Myocyte (in vitro differentiated cells): ENCODE measurements around the gene SCT. TPM values are rescaled to one million over a fixed set of nuclear protein-coding genes. Genes with fewer than 3 reads are reported as not detected.

Experiments used
- DNase-seq: peaks from one replicate; pipeline ENCODE4 v3.0.0-alpha.2; 2012; ENCODE audit warnings: low read depth
- total RNA-seq: library from RNA; depleted of rRNA; stranded (reverse); fragments of >200 nt; gene quantifications from 2 replicates; pipeline ENCODE4 v1.2.3, GENCODE V29; 2014

The SCT gene
- total RNA-seq, 1 donor from 2014 or later = not detected

DNA sequence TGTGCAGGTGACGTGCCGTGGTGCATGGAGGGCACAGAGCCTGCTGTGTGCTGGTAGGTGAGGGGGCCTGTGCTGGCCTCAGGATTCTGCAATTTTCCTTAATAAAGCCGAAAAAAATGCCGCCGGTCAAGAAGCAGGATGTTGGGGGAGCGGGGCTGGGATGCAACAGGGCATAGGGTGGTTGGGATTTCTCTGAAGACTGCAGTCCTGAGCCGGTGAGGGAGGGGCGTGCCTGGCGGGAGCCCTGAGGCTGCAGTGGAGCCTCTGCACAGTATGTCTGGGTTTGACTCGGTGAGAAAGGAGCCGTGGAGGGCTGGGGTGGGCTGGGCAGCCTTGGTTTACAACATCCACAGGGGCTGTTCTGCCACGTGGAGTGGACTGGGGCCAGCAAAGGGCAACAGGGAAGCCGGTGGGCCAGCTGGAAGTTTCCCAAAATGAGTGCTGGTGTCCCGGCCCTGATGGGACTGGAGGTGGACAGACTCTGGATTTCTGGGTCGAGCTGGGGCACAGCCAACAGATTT is 3.6 kb downstream of the SCT start:
- no peak for DNase-seq

DNA sequence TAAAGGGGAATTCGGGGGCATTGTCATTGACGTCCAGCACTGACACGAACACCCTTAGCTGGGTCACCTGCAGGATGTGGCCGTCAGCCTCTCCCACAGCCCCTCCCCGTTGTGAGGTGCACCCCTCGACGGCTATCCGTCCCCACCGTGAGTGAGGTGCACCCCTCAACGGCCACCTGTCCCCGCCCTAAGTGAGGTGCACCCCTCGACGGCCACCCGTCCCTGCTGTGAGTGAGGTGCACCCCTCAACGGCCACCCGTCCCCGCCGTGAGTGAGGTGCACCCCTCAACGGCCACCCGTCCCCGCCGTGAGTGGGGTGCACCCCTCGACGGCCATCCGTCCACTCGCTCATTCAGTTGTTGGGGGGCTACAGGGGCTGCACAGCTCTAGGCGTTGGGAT is 5.1 kb downstream of the SCT start:
- DNase-seq = no peak

DNA sequence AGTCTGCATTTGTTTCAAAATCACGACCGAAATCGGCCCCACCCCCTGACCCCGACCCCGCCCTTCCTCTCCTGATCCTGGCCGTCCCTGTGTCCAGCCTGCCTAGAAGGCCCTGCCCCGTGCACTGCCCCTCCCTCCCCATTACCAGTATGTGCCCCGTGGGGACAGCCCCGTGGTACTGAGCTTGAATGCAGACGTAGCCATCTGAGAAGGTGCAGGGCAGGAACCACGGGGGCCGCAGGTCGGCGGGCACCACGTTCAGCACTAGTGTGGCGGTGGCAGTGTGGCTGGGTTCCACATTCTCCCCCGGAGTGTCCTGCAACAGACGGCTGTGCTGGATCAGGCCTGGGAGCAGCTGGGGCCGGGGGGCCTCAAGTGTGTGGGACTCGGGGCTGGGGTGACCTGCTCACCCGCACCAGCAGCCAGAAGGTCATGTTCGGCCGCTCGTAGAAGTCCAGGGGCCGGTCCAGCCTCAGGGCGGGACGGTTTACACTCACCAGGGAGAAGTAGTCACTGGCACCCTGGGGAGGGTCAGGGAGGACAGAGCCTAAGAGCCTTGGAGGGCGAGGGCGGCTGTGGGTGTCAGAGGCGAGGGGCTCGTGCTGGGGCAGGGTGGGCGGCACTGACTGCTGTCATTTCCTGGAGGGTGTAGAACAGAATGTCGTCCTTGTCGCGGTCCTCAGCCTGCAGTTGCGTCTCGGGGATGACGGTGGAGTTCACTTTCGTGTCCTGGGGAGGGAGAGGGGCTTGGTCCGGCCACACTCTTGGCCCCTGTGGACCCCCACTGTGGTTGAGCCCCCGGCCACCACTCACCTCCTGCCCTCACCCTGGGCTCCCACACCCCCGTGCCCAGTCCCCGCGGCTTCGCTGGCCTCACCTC is 5.8 kb downstream of the SCT start:
- no peak for DNase-seq

- no peak for DNase-seq
These were observed 6.8 kb downstream of the SCT start for GRCh38 chr11:620201-620600.

DNA sequence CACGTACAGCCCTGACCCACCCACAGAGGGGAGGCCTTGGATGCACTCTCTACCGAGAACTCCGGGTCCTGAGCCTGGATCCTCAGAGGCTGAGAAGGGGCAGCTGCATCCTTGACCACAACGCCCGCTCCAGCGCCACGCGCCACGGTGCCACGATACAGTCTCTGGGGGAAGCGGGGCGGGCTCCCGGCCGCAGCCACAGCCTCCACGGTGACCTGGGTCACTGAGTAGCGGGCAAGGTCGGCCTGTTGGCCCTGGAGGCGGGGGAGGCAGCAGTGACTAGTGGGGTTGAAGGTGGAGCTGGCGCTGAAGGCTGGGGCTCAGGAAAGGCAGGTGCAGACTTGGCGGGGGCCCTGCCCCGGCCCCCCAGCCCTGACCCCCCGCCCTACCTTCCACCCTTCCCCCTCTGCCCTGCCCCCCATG is 7.3 kb downstream of the SCT start:
- DNase-seq = no peak

GRCh38 chr11:618856-619627 is 7.9 kb downstream of the SCT start:
- no peak for DNase-seq

DNA sequence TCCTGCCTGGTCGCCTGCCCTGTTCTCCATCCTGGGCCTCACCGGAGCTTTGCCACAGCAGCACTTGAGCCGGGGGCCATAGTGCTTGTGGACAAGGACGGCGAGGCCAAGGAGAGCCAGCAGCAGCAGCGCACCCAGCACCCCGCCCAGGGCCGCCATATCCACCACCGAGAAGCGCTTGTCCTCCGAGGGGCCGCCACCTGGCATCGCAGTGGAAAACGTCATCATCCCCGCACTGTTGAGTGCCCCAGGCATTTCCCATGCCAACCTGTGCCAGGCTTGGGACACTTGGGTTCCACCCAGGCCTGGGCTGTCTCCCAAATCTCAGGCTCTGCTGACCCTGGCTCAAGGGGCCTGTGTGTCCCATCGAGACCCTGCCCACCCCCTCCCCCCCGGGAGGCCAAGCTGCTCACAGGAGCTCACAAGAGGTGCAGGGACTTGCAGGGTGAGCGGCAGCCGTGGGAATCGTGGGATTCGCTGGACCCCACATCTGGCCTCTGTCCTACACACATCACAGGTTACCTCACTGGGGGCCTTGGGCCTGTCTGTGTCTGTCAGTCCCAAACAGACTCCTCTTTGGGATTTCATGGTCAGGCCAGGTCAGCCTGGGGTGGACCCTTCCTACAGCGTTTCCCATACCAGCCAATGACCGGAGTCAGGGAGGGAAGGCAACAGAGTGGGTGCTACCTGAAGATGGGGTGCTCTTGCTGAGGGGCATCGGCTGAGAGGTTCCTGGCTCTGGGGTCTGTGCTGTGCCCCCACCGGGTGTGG is 8.9 kb downstream of the SCT start:
- no peak for DNase-seq

- no peak for DNase-seq
These were observed 9.6 kb downstream of the SCT start for GRCh38 chr11:617199-617911.

DNA sequence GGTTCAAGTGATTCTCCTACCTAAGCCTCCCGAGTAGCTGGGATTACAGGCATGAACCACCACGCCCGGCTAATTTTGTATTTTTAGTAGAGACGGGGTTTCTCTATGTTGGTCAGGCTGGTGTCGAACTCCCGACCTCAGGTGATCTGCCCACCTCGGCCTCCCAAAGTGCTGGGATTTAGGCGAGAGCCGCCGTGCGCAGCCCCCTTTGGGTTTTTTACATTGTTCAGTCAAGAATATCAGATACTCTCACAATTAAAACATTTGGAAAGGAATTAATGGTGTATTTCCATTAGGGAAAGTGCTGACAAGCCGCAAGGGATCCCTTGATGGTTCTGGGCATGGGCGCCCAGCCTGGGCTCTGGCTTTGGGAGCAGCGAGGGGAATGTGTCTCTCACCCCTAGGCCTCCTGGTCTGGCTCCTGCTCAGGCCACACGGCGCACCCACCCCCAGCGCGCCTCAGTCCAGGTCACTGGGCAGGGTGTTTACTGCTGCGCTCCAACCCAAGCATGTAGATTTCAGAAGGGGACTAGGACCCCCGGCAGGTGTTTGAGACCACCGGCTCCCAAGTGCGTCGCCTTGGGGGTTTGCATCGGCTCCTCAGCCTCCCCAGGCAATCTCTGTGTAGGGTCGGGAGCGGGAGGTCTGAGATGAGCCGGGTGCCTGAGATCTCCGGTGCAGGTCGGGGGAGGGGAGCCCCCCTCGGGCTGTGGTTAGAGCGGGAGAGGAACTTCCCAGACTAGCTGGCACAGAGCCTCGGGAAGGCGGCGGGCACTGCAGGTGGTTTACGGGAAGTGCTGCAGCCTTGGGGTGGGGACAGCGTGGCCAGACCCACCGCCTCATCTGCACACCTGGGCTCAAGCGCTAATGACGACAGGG is 10.4 kb downstream of the SCT start:
- no peak for DNase-seq

DNA sequence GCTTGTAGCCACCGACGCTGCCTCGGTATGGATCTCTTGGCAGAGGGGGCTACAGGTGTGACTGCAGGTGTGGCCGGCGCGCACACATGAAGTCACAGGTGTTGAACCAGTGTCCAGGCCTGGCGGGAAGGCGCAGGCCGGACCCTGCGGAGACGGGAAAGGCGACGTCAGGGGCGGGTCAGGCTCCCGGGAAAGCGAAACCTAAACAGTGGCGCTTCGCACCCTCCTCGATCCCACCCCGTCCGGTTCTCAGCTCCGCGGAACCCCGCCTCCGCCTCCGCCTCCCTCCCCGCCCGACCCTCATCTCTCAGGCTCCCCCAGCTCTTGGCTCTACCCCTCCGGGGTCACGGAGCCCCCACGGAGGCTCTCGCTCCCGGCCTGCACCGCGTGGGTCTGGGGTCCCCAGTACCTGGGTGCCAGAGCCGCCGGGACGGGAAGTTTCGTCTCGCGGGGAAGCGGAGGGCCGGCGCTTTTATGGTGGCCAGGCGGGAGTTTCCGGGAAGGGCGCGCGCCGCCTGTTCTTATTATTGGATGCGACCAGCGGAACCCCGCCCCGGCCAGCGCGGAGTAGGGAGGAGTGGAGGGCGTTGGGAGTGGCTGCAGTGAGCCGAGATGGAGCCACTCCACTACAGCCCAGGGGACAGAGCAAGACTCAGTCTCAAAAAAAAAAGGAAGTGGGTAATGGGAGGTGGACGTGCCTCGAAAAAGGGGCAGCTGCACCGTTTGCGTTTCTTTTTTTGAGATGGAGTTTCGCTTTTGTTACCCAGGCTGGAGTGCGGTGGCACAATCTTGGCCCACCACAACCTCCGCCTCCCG is 11.3 kb downstream of the SCT start, which contains the start of gene IRF7:
Gene IRF7 (minus strand): TSS at position 447 of the 816 bp plus-strand sequence. CDS start 586 bp downstream, outside the sequence.
- DNase-seq = peak; percentile 94

DNA sequence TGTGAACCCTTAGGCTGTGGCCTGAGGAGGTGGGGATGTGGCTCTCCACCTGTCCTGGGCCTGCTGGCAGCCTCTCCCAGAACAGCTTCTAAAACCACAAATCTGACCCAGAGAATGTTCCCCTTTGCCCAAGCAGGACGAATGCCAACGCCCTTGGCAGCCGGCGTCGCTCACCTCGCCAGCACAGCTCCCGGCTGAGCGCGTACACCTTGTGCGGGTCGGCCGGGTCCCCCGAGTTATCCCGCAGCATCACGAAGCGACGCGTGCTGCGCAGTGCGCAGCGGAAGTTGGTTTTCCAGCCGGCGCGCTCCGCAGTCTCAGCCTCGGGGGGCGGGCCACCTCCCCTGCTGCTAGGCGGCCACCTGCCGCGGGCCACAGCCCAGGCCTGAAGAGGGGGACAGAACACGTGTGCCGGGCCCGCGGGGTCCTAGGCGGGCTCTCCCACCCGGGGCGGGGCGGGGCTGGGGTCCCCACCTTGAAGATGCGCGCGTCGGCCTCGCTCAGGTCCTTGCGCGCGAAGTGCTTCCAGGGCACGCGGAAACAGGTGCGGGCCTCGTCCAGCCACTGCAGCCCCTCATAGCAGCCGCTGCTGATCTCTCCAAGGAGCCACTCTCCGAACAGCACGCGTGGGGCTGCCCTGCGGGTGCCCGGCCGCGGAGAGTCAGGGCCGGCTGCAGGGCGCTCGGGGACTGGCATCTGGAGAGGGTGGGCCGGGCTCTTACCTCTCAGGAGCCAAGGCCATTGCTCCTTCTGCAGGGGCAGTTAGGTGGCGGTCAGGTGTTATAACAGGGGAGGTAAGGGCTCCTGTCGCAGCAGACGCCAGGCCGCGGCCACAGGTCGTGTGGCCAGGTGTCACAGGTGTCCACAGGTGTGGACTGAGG is 12.1 kb downstream of the SCT start:
- peak; percentile 92 for DNase-seq

DNA sequence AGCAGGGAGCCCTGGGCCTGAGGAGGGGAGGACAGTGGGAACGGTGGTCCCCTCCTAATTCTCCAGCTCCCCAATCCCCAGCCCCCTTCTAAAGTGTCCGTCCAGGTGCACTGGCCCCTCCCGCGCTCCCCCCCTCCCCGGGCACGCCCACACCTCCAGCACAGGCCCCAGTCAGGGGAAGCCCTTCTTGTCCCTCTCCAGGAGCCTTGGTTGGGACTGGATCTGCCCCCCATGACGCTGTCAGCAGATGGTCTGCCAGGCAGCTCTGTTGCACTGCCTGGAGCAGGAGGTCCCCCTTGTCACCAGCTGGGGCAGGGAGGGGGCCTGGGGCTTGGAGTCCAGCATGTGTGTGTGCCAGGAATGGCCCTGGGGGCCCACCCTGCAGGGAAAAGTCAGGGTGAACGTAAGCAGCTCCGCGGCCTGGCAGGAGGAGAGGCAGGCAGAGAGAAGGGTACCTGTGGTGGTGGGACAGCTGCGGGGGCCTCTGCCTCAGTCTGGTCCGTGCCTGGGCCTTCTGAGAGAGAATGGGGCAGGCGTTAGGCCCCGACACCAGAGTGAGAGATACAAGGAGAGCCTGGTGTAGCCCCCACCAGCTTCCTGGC is 12.9 kb downstream of the SCT start:
- no peak for DNase-seq

GRCh38 chr11:613369-613968 is 13.5 kb downstream of the SCT start:
- DNase-seq = peak; percentile 36

- no peak for DNase-seq
These were observed 14.1 kb downstream of the SCT start for GRCh38 chr11:612961-613300.

DNA sequence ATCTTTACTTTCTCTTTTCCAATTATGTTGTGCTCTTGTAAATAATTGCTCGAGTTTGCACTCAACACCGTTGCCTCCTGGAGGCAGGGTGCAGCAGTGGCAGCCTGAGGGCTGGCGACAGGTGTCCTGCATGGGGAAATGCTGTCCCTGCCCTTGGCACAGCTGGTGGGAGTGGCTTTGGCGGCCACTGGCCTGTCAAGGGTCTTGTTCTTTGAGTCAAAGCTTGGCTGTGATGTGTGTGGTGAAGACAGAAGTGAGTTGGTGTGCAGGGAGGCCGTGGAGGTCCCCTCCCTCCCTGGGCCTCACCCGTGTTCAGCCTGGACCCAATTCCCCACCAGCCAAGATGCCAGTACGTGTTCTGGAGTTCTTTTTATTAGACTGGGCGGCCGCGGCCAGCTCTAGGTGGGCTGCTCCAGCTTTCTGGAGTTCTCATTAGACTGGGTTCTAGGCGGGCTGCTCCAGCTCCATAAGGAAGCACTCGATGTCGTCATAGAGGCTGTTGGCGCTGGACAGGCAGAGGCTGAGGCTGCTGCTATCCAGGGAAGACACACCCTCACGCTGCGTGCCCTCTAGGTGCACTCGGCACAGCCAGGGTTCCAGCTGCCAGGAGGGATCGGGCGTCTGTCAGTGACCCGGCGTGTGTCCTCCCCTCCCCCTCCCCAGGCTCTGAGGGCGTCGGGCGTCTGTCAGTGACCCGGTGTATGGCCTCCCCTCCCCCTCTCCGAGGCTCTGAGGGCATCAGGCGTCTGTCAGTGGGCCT is 14.6 kb downstream of the SCT start:
- DNase-seq = peak; percentile 95
